Measurements from ENCODE around the gene TMEM235.
A peak's percentile ranks its signal among the peaks of the same experiment; 100 is the strongest.

Gene TMEM235

GRCh38 chr17:78230996-78231935, at the start of gene TMEM235:
TSS of gene TMEM235 (plus strand) at chr17:78231631. CDS start at chr17:78232024, 393 bp downstream.
- Histone ChIP-seq H3K9ac (ENCODE audit: insufficient read length) (no peak within 1 kb of the TSS), H3K4me3 (no peak within 1 kb of the TSS), H3K27ac (no peak within 1 kb of the TSS), H3K36me3 (ENCODE audit: insufficient read depth, low read length) (no peaks in the 10 kb centered on the region), H3K9me3 (ENCODE audit: low read depth, low read length) (no peaks in the 10 kb centered on the region)
- no peak for TF ChIP-seq FOXP2 (optimal IDR thresholded peaks at IDR 0.05; ENCODE audit: control extremely low read depth, extremely low read length, insufficient read depth)
- no peak for TF ChIP-seq EZH2 (IDR thresholded peaks at IDR 0.05)
- TF ChIP-seq POLR2AphosphoS5 (IDR thresholded peaks at IDR 0.05; ENCODE audit: borderline replicate concordance, low read depth, low read length) = no peak
- DNase-seq (ENCODE audit: low read depth, low spot score) = no peak

DNA sequence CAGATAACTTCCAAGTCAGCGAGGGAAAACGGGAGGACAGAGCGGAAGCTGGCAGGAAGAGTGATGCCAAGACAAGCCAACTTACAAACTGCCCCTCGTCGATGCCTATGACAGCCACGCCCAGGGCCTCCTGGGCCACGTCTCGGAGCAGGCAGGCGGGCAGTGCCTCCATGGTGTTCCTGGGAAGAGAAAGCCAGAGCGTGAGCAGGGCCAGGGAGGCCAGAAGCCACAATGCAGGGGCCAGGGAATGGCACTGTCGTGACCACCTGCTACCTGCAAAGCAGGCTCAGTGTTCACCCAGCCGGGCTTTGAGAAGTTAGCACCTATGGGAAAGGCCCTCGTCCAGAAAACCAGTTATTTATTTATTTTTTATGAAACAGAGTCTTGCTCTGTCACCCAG, 48.9 kb upstream of the TMEM235 start:
- no peak for DNase-seq (ENCODE audit: low read depth, low spot score)
- TF ChIP-seq FOXP2 (optimal IDR thresholded peaks at IDR 0.05; ENCODE audit: control extremely low read depth, extremely low read length, insufficient read depth) = no peak
- no peak for TF ChIP-seq EZH2 (IDR thresholded peaks at IDR 0.05)
- no peak for TF ChIP-seq POLR2AphosphoS5 (IDR thresholded peaks at IDR 0.05; ENCODE audit: borderline replicate concordance, low read depth, low read length)
- Histone ChIP-seq H3K9ac (ENCODE audit: insufficient read length) (no peak overlapping the region), H3K27ac (no peak overlapping the region), H3K36me3 (ENCODE audit: insufficient read depth, low read length) (peaks cover 48% of the 10 kb centered on the region; the same call in 1 of the 2 replicates), H3K9me3 (ENCODE audit: low read depth, low read length) (no peaks in the 10 kb centered on the region), H3K4me3 (no peak overlapping the region)

GRCh38 chr17:78183916-78184315, 47.5 kb upstream of the TMEM235 start:
- Histone ChIP-seq H3K9me3 (ENCODE audit: low read depth, low read length) (no peaks in the 10 kb centered on the region), H3K36me3 (ENCODE audit: insufficient read depth, low read length) (peaks cover 38% of the 10 kb centered on the region; the same call in 1 of the 2 replicates), H3K9ac (ENCODE audit: insufficient read length) (no peak overlapping the region), H3K27ac (peak overlapping the region; percentile 19; the same call in 1 of the 2 replicates), H3K4me3 (no peak overlapping the region)
- DNase-seq (ENCODE audit: low read depth, low spot score) = no peak
- TF ChIP-seq POLR2AphosphoS5 (IDR thresholded peaks at IDR 0.05; ENCODE audit: borderline replicate concordance, low read depth, low read length) (no peak), FOXP2 (optimal IDR thresholded peaks at IDR 0.05; ENCODE audit: control extremely low read depth, extremely low read length, insufficient read depth) (no peak), EZH2 (IDR thresholded peaks at IDR 0.05) (no peak)

DNA sequence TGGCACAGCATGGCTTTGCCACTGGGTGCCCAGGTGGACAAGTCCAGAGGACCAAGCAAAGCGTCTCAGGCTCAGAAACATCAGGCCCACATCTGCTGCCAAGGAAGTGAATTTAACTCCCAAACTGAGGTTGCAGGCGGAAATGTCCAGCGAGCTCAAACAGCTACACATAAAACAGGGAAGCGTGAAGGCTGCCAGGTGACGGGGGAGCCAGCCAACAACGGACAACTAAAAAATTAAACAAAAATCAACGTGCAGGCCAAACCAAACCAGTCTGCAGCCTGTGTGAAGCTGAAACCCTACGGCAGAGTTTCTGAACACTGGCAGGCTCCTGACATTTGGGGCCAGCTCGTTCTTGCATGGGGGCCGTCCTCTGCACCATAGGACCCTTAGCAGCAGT, 47.1 kb upstream of the TMEM235 start:
- TF ChIP-seq POLR2AphosphoS5 (IDR thresholded peaks at IDR 0.05; ENCODE audit: borderline replicate concordance, low read depth, low read length) = no peak
- no peak for TF ChIP-seq EZH2 (IDR thresholded peaks at IDR 0.05)
- TF ChIP-seq FOXP2 (optimal IDR thresholded peaks at IDR 0.05; ENCODE audit: control extremely low read depth, extremely low read length, insufficient read depth) = no peak
- Histone ChIP-seq H3K4me3 (no peak overlapping the region), H3K36me3 (ENCODE audit: insufficient read depth, low read length) (peaks cover 35% of the 10 kb centered on the region; the same call in 1 of the 2 replicates), H3K9ac (ENCODE audit: insufficient read length) (no peak overlapping the region), H3K27ac (peak overlapping the region; percentile 19; the same call in 1 of the 2 replicates), H3K9me3 (ENCODE audit: low read depth, low read length) (no peaks in the 10 kb centered on the region)
- no peak for DNase-seq (ENCODE audit: low read depth, low spot score)

- Histone ChIP-seq H3K36me3 (ENCODE audit: insufficient read depth, low read length) (peaks cover 30% of the 10 kb centered on the region; the same call in 1 of the 2 replicates), H3K27ac (no peak overlapping the region), H3K9ac (ENCODE audit: insufficient read length) (no peak overlapping the region), H3K9me3 (ENCODE audit: low read depth, low read length) (no peaks in the 10 kb centered on the region), H3K4me3 (no peak overlapping the region)
- no peak for TF ChIP-seq EZH2 (IDR thresholded peaks at IDR 0.05)
- no peak for DNase-seq (ENCODE audit: low read depth, low spot score)
These were observed 46.6 kb upstream of the TMEM235 start for GRCh38 chr17:78184868-78185267.

GRCh38 chr17:78185981-78186691, 45.3 kb upstream of the TMEM235 start:
- TF ChIP-seq FOXP2 (optimal IDR thresholded peaks at IDR 0.05; ENCODE audit: control extremely low read depth, extremely low read length, insufficient read depth) (no peak), EZH2 (IDR thresholded peaks at IDR 0.05) (no peak), POLR2AphosphoS5 (IDR thresholded peaks at IDR 0.05; ENCODE audit: borderline replicate concordance, low read depth, low read length) (no peak)
- Histone ChIP-seq H3K36me3 (ENCODE audit: insufficient read depth, low read length) (peaks cover 26% of the 10 kb centered on the region; the same call in 1 of the 2 replicates), H3K4me3 (peak overlapping the region; percentile 79), H3K9me3 (ENCODE audit: low read depth, low read length) (no peaks in the 10 kb centered on the region), H3K9ac (ENCODE audit: insufficient read length) (peak overlapping the region; percentile 89), H3K27ac (no peak overlapping the region)
- no peak for DNase-seq (ENCODE audit: low read depth, low spot score)

DNA sequence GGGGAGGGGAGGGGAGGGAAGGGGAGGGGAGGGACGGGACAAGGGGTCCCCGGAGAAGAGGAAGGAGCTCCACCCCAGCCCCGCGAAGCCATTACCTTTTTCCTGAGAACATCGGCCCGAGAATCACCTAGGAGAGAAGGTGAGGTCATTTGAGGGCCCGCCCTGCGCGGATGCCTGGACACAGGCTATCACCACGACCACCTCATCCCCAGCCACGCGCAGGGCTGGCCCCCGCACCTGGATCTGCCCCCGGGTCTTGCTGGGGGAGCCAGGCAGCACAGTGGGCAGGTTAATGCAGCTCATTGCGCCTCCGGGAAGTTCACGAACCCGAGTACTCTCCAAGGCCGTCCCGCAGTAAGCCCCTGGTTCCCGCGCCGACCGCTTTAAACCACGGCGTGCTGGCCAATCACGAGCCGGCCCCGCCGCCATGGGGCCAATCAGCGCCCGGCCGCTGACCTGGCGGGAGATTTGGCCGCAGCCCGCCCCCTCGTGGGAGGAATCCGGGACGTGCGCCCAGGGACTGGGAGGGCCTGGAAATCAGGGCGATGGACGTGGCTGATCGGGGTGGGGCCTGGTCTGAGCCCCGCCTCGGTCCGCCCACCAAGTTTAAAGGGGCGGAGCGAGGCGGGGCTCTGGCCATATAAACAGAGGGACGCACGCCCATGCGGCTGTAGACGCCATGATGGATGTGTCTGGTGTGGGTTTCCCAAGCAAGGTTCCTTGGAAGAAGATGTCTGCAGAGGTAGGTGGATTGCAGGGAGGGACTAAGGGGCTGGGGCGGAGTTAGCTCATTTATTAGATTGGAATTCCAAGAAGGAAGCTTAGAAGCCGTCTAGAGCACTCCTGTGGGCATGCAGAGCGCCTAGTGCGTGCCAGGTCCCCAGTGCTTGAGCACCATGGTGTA, 44.5 kb upstream of the TMEM235 start, which contains the start of the genes AFMID and TK1:
AFMID (plus strand) TSS at position 671 of the 904 bp plus-strand sequence; CDS start at position 680, 9 bp downstream.
TK1 (minus strand) TSS at position 361 of the 904 bp plus-strand sequence; CDS start at position 303, 58 bp downstream.
- H3K4me3 ChIP-seq = peak within 1 kb of the TSS; percentile 79
- H3K9me3 ChIP-seq (ENCODE audit: low read depth, low read length) = no peaks in the 10 kb centered on the region
- TF ChIP-seq FOXP2 (optimal IDR thresholded peaks at IDR 0.05; ENCODE audit: control extremely low read depth, extremely low read length, insufficient read depth) = peak; percentile 34
- no peak for TF ChIP-seq EZH2 (IDR thresholded peaks at IDR 0.05)
- peak; percentile 92 for TF ChIP-seq POLR2AphosphoS5 (IDR thresholded peaks at IDR 0.05; ENCODE audit: borderline replicate concordance, low read depth, low read length)
- peak; percentile 82 for DNase-seq (ENCODE audit: low read depth, low spot score)
- peak within 1 kb of the TSS; percentile 56 for H3K27ac ChIP-seq
- peaks cover 29% of the 10 kb centered on the region; the same call in 1 of the 2 replicates for H3K36me3 ChIP-seq (ENCODE audit: insufficient read depth, low read length)
- peak within 1 kb of the TSS; percentile 89 for H3K9ac ChIP-seq (ENCODE audit: insufficient read length)

All from SK-N-MC (cell line).